Lower lobe of right lung (tissue), 2 donors: ENCODE data around the gene DOK4. TPM values are rescaled to one million over a fixed set of nuclear protein-coding genes. Genes with fewer than 3 reads are reported as not detected.
A peak's percentile ranks its signal among the peaks of the same experiment; 100 is the strongest.

Source experiments
- ATAC-seq, 2 donors: fragments of 200-7000 bp; cut with Tn5 transposase; one replicate each; pipeline ENCODE4 v1.9.1; 2020 to 2022; ENCODE audit warnings: mild to moderate bottlenecking in 2 of 2, moderate library complexity in 2 of 2
- DNase-seq: peaks from one replicate; pipeline ENCODE4 v3.0.0-alpha.2; 2020
- H3K27ac ChIP-seq: fragments of 200-600 bp; one replicate; pipeline ENCODE4 v1.8.0; 2022
- H3K27me3 ChIP-seq: fragments of 200-600 bp; one replicate; pipeline ENCODE4 v1.8.0; 2022; ENCODE audit warnings: low read depth
- H3K36me3 ChIP-seq: fragments of 200-600 bp; one replicate; pipeline ENCODE4 v1.8.0; 2022; ENCODE audit warnings: mild to moderate bottlenecking
- H3K4me1 ChIP-seq: fragments of 200-600 bp; one replicate; pipeline ENCODE4 v1.8.0; 2022
- H3K4me3 ChIP-seq: fragments of 200-600 bp; one replicate; pipeline ENCODE4 v1.8.0; 2022; ENCODE audit warnings: mild to moderate bottlenecking
- H3K9me3 ChIP-seq: fragments of 200-600 bp; one replicate; pipeline ENCODE4 v1.8.0; 2022
- intact Hi-C: fragments of 100-400 bp; cut with DNase I; formaldehyde crosslinking; loops from one replicate; pipeline ENCODE4 v1.11.0; 2022
- total RNA-seq: library from RNA; stranded (reverse); fragmentation: NEBNext Ultra II Directional; extraction: Animal tissue kit (Norgen Biotek cat#: 25700); gene quantifications from one replicate; pipeline ENCODE4 v1.2.1, GENCODE V29; 2021
- TF ChIP-seq, protein P1 (sequence below): fragments of 200-600 bp; IDR thresholded peaks from one replicate; pipeline ENCODE4 v1.8.0; 2022; ENCODE audit warnings: antibody characterized with exemption, mild to moderate bottlenecking
- donor health status: DM: no; HTN: yes; CAD: no; lungs with severe emphysema.

The DOK4 gene
- total RNA-seq, 1 donor from 2014 or later, result 57.3 TPM

DNA sequence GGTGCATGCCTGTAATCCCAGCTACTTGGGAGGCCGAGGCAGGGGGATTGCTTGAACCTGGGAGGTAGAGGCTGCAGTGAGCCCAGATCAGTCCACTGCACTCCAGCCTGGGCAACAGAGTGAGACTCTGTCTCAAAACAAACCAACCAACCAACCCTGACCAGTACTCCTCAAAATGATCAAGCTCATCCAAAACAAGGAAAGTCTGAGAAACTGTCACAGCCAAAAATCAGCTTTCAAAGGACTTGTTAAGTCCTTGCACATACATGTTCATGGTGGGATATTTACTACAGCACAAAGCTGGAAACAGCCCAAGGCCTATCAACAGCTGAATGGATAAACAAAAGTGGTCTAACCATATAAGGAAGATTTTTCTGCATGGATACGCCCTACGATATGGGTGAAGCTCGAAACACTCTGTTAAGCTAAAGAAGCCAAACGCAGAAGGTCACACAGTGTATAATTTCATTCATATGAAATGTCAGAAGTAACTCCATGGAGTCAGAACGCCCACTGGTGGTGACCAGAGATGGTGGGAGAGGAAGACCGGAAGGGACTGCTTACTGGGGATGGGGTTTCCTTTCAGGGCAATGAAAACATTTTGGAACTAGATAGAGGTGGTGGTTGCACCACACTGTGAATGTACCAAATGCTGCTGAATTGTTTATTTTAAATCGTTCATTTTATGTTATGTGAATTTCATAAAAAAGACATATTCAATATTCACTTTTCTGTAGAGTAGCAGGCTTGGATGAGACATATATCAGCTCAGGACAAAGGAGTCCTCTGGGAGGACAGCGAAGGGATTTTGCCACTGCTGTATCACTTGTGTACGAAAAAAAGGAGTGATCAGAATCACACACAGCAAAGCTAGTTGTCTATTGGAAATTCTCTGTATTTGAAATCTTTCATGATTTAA is 64.0 kb downstream of the DOK4 start:
- H3K4me1 ChIP-seq, result peaks cover 30% of the 10 kb centered on the region
- DNase-seq, result no peak
- no peak for ATAC-seq
- no peaks in the 10 kb centered on the region for H3K27me3 ChIP-seq
- H3K36me3 ChIP-seq, result no peaks in the 10 kb centered on the region
- H3K27ac ChIP-seq, result no peak overlapping the region
- no peaks in the 10 kb centered on the region for H3K9me3 ChIP-seq
- H3K4me3 ChIP-seq, result no peak overlapping the region
- intact Hi-C loops, result no loop called here
- TF ChIP-seq, protein P1, sequence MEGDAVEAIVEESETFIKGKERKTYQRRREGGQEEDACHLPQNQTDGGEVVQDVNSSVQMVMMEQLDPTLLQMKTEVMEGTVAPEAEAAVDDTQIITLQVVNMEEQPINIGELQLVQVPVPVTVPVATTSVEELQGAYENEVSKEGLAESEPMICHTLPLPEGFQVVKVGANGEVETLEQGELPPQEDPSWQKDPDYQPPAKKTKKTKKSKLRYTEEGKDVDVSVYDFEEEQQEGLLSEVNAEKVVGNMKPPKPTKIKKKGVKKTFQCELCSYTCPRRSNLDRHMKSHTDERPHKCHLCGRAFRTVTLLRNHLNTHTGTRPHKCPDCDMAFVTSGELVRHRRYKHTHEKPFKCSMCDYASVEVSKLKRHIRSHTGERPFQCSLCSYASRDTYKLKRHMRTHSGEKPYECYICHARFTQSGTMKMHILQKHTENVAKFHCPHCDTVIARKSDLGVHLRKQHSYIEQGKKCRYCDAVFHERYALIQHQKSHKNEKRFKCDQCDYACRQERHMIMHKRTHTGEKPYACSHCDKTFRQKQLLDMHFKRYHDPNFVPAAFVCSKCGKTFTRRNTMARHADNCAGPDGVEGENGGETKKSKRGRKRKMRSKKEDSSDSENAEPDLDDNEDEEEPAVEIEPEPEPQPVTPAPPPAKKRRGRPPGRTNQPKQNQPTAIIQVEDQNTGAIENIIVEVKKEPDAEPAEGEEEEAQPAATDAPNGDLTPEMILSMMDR, result peak; percentile 66

Other genes starting within 250 kb of the DOK4 start
- gene ARL2BP, start 241.2 kb downstream of the DOK4 start, total RNA-seq, result 58.1 TPM
- 77.5 TPM for gene PLLP, start 201.8 kb downstream of the DOK4 start, total RNA-seq
- gene CCL22, start 127.7 kb downstream of the DOK4 start, total RNA-seq, result 2.0 TPM
- gene CX3CL1, start 114.0 kb downstream of the DOK4 start, total RNA-seq, result 33.6 TPM
- 2.8 TPM for gene CCL17, start 81.7 kb downstream of the DOK4 start, total RNA-seq
- 37.0 TPM for gene CIAPIN1, start 39.1 kb downstream of the DOK4 start, total RNA-seq
- gene COQ9, start 39.0 kb downstream of the DOK4 start, total RNA-seq, result 37.2 TPM
- gene POLR2C, start 23.8 kb downstream of the DOK4 start, total RNA-seq, result 76.0 TPM
- 12.8 TPM for gene CCDC102A, start 50.1 kb upstream of the DOK4 start, total RNA-seq
- 1.4 TPM for gene ADGRG5, start 56.1 kb upstream of the DOK4 start, total RNA-seq
- gene ADGRG1, start 142.1 kb upstream of the DOK4 start, total RNA-seq, result 37.9 TPM
- gene ADGRG3, start 181.8 kb upstream of the DOK4 start, total RNA-seq, result 7.7 TPM
- gene DRC7, start 208.3 kb upstream of the DOK4 start, total RNA-seq, result 4.3 TPM
- 18.0 TPM for gene KATNB1, start 249.3 kb upstream of the DOK4 start, total RNA-seq